Right atrium auricular region (tissue), 2 donors: Measurements from ENCODE around the gene CD34. TPM values are rescaled to one million over a fixed set of nuclear protein-coding genes. Genes with fewer than 3 reads are reported as not detected.
A peak's percentile ranks its signal among the peaks of the same experiment; 100 is the strongest.

Experiments used
- DNase-seq: peaks from one replicate; pipeline ENCODE4 v3.0.0-alpha.2; 2019; ENCODE audit warnings: low spot score
- H3K27ac ChIP-seq, 2 donors: fragments of 200-600 bp; sonication (generic); 1 replicate in 1 of 2; 2 replicates in 1 of 2; pipeline ENCODE4 v1.5.1; 2016 to 2019
- H3K27me3 ChIP-seq, 2 donors: fragments of 200-600 bp; sonication (generic); one replicate each; pipeline versions ENCODE4 v1.5.1 to v1.6.0; 2017 to 2019
- H3K36me3 ChIP-seq: fragments of 200-600 bp; sonication (generic); one replicate; pipeline ENCODE4 v1.5.1; 2016
- H3K4me1 ChIP-seq, 2 donors: fragments of 200-600 bp; sonication (generic); one replicate each; pipeline versions ENCODE4 v1.5.1 to v1.6.0; 2017 to 2019
- H3K4me3 ChIP-seq, 2 donors: fragments of 200-600 bp; sonication (generic); 1 replicate in 1 of 2; 2 replicates in 1 of 2; pipeline ENCODE4 v1.5.1; 2017 to 2019; ENCODE audit warnings: mild to moderate bottlenecking in 1 of 2, moderate library complexity in 1 of 2
- H3K9me3 ChIP-seq, 2 donors: fragments of 200-600 bp; sonication (generic); one replicate each; pipeline ENCODE4 v1.5.1; 2019
- total RNA-seq, 2 donors: library from RNA; depleted of rRNA; stranded (reverse); fragments of >200 nt; gene quantifications; one replicate each; pipeline ENCODE4 v1.1.0, GENCODE V29; 2016
- TF ChIP-seq, protein P1 (sequence below), 2 donors: fragments of 200-600 bp; sonication (generic); IDR thresholded peaks; one replicate each; pipeline ENCODE4 v1.5.1; 2019; ENCODE audit warnings: antibody characterized with exemption in 2 of 2

CD34 gene
- total RNA-seq, 2 donors from 2014 or later = 76.7 to 76.8 TPM

DNA sequence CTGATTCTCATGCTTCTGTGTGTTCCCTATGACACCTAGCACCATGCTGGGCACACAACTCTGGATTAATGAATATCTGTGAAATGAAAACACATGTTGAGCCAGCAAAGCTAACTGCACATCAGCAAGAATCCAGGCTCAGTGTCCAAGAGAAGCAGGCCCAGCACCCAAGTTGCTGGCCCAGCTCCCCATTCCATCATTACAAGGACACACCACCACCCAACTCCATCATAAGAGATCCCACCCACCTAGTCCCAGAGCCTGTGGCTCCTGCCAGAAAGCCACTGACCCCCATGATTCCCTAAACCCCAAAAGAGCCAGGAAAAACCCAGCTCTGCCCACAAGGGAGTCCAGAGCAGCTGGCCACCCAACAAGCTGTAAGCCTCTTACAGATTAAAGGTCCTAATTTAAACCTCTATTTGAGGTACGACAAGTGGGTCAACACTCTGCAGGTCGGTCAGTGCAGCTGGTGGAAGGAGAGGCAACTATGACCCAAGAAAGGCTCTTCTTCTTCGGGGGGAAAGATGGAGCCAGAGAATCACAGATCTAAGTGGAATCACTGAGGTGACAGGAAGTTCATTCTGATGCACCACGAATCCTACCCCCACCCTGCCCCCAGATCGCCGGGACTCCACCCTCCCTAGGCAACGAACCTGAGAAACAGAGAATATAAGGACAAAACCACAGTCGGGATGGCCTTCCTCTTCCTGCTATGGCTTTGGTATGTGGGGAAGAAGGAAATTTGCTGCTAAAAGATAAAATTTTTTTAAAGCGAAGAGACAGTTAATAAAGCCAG, 58.2 kb downstream of the CD34 start:
- H3K4me1 ChIP-seq = peaks cover 0 to 84% of the 10 kb centered on the region in 2 donors
- H3K4me3 ChIP-seq = no peak overlapping the region
- no peaks in the 10 kb centered on the region for H3K27me3 ChIP-seq
- no peaks in the 10 kb centered on the region for H3K9me3 ChIP-seq
- TF ChIP-seq, protein P1, sequence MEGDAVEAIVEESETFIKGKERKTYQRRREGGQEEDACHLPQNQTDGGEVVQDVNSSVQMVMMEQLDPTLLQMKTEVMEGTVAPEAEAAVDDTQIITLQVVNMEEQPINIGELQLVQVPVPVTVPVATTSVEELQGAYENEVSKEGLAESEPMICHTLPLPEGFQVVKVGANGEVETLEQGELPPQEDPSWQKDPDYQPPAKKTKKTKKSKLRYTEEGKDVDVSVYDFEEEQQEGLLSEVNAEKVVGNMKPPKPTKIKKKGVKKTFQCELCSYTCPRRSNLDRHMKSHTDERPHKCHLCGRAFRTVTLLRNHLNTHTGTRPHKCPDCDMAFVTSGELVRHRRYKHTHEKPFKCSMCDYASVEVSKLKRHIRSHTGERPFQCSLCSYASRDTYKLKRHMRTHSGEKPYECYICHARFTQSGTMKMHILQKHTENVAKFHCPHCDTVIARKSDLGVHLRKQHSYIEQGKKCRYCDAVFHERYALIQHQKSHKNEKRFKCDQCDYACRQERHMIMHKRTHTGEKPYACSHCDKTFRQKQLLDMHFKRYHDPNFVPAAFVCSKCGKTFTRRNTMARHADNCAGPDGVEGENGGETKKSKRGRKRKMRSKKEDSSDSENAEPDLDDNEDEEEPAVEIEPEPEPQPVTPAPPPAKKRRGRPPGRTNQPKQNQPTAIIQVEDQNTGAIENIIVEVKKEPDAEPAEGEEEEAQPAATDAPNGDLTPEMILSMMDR (IDR thresholded peaks at IDR 0.05) = no peak
- peak overlapping the region; percentile 29 to 32 for H3K27ac ChIP-seq
- H3K36me3 ChIP-seq = no peaks in the 10 kb centered on the region
- no peak for DNase-seq

DNA sequence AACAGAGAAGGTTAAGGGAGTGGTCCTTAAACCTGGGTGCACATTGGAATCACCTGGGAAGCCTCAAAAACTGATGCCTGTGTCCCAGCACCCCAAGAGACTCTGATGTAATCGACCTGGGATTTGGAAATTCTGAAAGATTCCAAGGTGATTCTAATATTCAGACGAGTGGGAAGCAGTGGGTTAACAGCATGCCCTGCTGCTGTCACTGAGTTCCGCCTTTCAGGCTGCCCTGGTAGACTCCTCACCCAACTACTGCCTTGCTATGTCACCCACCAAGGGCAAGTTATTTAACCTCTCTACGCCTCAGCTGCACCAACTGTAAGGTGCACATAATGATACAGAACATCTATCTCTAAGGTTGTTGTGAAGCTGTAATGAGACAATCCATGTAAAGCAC, 59.2 kb downstream of the CD34 start:
- TF ChIP-seq, protein P1 (IDR thresholded peaks at IDR 0.05) = no peak
- peaks cover 0 to 82% of the 10 kb centered on the region in 2 donors for H3K4me1 ChIP-seq

DNA sequence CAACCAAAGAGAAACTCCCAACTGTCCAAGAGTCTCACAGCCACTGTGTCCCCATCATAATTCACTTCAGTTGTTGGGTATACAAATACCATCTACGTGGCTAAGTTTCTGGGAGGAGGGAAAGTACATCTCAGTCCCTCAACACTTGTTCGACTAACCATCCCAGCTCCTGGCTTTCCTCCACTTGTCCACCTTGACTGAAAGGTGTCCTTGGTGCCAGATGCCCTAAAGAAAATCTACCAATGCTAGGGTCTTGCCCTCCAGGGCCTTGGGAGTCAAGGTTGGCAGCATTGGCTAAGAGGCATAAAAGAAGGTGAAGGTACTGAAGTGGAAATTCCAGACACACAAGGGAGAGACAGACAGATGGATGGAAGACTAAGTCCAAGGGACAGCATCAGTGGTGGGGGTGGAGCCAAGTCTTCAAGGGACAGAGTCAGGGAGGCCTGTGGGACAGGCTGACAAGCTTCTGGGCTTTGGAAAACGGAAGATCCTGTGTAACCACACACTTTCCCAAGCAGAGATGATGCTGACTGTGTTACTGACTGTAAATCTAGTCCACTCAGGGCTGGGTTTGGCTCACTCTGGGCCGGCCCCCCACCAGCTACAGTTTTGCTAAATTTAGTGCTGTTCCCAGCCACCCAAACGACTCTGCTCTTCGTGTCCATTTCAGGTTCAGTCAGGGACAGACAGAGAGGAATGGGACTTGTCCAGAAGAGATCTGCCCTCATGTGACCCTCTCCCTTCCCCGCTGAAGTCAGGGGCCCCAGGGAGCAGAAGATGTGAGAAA, 60.1 kb downstream of the CD34 start:
- peaks cover 0 to 81% of the 10 kb centered on the region in 2 donors for H3K4me1 ChIP-seq
- DNase-seq = no peak
- TF ChIP-seq, protein P1 (IDR thresholded peaks at IDR 0.05) = no peak

More for the DNA sequence above, 59.2 kb downstream of the CD34 start:
- no peaks in the 10 kb centered on the region for H3K27me3 ChIP-seq
- H3K9me3 ChIP-seq = no peaks in the 10 kb centered on the region
- H3K36me3 ChIP-seq = no peaks in the 10 kb centered on the region
- H3K4me3 ChIP-seq = no peak overlapping the region
- H3K27ac ChIP-seq = peak overlapping the region; percentile 29 to 69
- no peak for DNase-seq

DNA sequence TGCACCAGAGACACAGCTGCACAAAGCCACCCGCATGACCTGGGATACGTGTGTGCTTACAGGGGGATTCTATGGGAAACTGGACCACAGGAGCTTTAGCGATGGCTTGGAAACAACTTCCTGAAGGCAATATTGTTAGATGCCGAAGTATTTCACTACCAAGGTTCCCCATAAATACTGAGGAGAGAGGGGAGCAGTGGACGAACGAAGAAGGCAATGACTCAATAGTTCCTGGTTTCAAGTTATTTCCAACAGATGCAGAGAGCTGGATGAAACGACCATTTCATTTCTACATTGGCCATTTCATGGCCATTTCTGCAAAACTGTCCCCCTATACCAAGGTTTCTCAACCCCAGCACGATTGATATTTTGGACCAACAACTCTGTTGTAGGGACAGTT, 61.3 kb downstream of the CD34 start:
- DNase-seq = no peak
- Histone ChIP-seq H3K27ac (peak overlapping the region; percentile 29 to 71), H3K9me3 (no peaks in the 10 kb centered on the region), H3K4me1 (peaks cover 0 to 91% of the 10 kb centered on the region in 2 donors), H3K27me3 (no peaks in the 10 kb centered on the region), H3K4me3 (no peak overlapping the region), H3K36me3 (no peaks in the 10 kb centered on the region)
- TF ChIP-seq, protein P1 (IDR thresholded peaks at IDR 0.05) = no peak

More for the DNA sequence above, 60.1 kb downstream of the CD34 start:
- Histone ChIP-seq H3K9me3 (no peaks in the 10 kb centered on the region), H3K27ac (peak overlapping the region; percentile 29 to 69), H3K27me3 (no peaks in the 10 kb centered on the region), H3K36me3 (no peaks in the 10 kb centered on the region), H3K4me3 (no peak overlapping the region)

DNA sequence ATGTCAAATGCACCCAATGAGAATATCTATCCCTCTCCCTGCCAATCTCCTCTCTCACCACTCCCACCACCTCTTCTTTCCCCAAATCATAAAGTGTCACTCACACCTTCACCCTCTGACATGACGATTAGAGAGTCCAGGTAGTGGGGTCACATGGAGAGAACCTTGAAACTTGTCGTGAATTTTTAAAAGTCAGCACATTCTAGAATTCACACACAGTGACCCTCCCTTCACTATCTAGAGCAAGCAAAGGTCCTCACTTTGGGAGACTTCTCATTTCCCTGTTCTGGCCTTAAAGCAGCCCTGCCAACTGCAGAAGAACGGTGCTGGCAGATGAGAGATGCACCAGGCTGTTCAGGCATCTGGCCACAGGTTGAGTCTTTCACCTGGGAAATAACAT, 61.9 kb downstream of the CD34 start:
- Histone ChIP-seq H3K36me3 (no peaks in the 10 kb centered on the region), H3K9me3 (no peaks in the 10 kb centered on the region), H3K27ac (peak overlapping the region; percentile 29 to 71), H3K4me3 (no peak overlapping the region), H3K27me3 (no peaks in the 10 kb centered on the region), H3K4me1 (peaks cover 0 to 91% of the 10 kb centered on the region in 2 donors)
- no peak for DNase-seq
- TF ChIP-seq, protein P1 (IDR thresholded peaks at IDR 0.05) = no peak
